ENCODE data around the gene PLCH1.

Gene PLCH1

DNA sequence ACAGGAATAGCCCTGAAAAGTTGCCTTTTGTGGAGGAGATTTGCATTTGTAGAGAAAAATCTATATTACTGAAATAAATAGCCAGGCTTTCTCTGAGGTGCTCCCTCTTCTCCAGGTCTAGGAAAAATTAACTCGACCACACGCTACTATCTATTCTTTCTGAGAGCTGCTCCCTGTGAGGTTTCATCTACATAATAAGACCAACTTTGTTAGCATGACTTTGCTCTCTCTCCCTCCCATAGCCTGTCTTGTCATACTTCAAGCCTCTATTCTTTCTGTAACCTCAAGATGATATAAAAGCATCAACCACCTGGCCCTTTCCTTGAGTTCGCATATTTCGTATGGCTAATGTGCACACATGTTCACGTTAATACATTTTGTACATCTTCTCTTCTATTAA is 375.6 kb downstream of the PLCH1 start:
- no peak for DNase-seq

DNA sequence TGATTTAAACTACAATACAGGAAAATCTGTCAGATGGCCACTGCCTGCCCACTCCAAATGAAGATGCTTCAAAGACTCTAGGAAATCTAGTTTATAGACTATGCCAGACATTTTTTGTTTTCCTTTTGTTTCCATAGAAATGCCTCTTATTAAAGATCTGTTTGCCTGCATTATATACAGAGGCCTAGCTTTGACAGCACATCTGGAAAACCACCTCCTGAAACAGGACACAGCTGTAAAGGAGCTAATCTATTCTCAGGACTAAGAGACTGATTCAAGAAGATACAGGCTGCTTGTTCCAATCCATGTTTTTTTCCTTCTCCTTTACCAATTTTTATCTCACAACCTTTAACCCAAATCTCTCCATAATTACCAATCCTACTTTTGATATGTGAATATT is 376.1 kb downstream of the PLCH1 start:
- no peak for DNase-seq

DNA sequence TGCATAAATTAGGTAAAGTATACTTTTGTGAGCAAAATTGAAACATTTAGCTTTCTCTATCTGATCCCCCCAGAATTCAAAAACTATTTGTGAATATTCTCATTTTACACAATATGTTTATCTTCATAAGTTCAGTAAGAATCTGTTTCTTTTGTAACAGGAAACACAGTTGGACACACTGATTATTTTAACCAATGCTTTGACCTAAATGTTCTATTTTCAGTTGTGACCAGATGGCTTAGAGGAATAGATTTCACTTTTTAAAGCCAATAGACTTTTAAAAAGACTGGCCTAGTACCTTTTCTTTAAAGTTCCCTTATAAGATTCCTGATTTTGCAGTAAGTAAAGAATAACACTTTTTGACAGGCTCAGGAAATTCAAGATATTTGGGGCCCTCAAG is 377.4 kb downstream of the PLCH1 start:
- no peak for DNase-seq

DNA sequence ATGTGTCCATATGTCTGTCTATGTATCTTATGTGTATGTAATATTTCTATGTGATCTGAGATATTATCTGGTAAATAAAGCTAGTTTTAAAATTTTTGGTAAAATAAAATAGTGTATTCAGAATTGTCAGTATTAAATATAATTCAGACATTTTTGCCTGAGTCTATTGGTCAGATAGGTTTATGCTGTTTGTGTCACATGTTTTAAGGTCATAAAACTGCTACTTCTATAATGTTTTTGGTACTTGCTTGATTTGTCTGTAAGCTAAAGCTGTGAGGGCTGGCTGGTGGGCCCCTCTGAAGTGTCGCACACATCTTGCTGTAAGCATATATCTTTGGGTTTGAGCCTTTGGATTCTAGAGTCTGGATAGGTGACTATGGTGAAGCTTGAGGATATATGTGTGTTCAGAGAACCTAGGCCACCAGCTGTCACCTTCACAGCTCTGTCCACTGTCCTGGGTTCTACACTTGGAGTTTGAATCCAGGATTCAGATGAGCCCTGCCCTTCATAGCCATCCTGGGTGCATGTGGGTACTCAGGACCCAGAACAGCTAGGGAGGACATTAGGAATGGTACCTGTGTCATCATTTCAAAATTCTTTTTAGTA is 379.6 kb downstream of the PLCH1 start:
- no peak for DNase-seq

DNA sequence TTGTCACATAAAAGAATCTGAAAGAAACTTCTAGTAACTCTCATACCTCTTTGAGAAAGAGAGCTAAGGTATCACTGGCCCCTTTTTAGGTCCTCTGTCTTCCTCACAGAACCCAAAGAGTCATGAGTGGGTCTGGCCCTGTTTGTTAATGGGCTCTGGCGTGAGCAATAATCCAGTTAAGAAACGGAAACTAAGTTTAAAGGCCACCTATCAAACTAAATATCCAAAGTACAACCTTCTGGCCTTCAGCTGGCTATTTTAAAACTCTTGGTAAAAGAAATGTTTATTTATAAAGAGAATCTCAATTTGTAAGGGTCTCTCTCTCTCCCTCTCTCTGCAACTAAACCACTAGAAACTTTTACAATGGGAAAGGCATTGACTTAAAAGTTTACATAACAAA is 380.4 kb downstream of the PLCH1 start:
- no peak for DNase-seq

DNA sequence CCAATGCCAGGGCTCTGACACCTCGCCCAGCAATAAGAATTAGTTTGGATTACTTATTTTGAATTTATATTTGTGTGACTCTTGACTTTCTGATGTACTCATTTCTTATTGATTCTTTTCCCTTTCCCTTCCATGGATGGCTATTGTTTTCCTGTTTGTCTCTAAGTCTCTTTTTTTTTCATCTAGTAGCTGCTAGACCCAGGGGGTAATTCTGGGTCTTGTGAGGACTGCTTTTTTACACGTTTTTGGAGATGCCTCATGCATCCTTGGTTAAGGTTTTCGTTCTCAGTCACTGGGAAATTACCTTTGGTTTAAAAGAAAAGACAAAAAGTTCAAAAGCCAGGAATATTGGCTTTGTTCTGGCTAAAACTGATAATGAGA is 381.2 kb downstream of the PLCH1 start:
- no peak for DNase-seq

DNA sequence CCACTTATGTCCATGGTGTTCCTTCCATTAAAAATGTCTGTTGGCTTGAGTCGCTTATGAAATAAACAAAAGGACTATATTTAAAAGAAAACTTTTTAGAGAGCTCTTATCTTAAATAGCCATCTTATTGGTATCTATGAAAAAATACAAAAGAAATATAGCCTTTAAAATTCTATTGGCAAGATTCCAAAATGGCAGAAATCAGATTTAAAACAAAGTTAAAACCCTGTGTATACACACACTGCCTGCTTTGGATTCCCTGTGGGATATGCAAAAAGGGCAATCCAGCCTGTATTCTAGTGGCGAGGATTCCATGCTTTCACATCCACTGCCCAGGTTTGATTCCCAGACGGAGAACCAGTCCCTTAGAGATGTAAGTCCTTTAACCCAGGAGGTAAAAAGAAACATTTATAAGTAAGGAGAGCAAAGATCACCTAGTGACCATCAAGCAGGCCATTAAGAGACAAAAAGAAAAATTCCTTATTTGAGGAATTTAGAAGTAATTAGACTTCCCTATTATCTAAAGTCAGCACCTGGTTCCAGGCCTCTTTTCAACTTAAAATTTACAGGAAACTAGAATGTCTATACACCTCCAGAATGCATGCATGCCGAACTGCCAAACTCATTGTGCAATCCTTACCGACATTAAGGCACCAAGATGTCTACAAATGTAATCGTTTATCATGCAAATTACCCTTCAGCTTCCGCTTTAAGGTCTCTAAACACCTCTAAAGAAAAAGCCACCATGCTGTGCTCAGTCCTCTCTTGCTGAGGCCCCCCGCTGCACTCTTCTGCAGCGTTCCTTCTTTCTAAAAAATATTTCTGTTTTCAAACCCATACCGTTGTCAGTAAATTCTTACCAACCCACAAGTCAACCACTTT is 381.8 kb downstream of the PLCH1 start:
- no peak for DNase-seq

DNA sequence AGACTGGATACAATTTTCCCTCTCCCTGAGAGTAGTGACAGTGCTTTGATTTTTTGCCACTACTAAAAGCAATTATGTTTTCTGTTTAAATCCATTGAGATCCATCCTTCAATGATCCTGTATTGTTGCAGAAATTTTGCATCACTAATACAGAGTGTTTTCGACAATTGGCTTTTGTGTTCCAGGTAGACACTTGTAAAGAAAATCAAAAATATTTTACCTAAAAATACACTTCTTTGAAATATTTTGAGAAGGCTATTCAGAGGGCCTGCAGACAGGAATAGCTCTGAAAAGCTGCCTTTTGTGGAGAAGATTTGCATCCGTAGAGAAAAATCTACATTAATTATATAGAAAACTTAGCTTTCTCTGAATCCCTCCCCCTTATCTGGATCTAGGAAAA is 384.6 kb downstream of the PLCH1 start:
- no peak for DNase-seq

DNA sequence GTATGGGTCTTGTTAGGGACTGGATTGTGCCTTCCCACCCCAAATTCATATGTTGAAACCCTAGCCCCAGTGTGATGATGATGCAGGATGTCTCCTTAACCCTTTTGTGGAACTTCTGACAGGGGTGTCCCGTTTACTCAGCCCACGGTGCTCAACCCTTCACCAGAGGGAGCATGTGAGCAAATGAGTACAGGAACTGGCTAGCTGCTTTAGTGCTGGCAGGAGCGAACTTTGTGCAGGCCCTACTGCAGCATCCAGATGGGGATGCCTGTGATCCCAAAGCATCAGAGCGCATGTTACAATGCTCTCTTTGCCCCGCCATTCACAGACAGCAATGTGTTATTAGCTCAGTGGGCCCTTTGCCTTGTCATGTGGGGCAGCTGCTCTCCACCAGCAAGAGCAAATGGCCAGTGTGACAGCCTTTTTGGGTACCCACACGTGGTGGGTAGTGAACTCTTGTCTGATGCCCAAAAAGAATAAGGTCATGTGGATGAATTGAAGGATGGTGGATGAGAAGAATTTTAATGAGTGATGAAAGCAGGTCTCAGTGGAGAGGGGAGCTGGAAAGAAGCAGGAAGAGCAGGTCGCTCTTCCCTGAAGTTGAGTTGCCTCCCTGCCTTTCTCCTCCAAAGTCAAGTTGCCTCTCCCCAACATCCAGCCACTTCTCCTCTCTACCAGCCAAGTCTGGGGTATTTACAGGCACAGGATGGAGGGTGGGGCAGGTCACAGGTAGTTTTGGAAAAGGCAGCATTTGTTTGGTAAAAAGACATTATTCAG is 388.1 kb downstream of the PLCH1 start:
- DNase-seq: no peak

DNA sequence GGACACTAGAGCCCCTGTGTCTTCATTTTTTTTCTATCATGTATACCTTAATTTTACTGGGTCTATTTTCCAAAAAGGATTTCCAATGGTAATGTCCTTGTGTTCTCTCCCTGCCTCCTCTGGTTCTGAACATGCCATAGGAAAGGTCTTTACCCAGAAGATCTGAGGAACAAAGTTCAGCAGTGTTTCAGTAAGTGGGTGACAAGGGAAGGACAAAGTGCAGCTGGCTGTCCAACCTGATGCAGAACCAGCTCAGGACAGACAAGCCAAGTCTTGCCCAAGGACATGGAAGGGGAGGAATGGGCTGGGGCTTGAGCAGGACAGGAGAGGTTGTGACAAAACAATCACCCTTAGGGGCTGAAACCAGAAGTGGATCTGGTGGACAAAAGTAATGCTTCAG is 390.2 kb downstream of the PLCH1 start:
- DNase-seq: no peak

DNA sequence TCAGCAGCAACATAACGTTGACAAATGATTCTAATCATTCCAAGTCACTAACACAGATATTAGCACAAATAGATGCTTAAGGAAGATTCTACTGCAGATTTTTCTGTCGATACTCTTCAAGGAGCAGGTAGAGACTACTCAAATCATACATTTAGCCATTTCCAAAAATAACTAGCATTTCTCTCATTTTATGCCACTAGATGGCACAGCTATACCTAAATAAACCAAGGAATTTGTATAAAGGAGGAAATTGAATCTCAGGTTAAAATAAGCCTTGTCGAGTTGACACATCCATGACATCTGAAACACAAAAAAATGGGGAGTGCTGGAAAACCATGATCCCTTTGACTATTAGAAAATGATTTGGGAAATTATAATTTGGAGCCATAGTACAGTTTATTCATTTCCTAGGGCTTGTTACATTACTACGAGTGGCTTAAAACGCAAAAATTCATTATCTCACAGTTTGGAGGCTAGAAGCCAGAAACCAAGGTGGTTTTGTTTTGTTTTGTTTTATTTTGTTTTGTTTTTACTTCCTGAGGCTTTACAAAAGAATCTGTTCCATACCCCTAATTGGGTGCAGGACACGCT is 391.9 kb downstream of the PLCH1 start:
- DNase-seq: peak; percentile 16

DNA sequence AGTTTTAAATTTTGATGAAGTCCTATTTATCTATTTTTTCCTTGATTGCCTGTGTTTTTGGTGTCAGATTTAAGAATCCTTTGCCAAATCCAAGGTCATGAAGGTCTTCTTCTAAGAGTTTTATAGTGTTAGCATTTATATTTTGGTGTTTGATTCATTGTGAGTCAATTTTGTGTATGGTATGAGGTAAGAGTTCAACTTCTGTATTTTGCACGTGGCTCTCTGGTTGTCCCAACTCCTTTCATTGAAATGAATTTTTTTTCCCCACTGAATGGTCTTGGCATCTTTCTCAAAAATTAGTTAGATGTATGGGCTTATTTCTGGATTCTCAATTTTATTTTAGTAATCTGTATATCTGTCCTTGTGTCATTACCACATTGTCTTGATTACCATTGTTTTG is 394.3 kb downstream of the PLCH1 start:
- no peak for DNase-seq

DNA sequence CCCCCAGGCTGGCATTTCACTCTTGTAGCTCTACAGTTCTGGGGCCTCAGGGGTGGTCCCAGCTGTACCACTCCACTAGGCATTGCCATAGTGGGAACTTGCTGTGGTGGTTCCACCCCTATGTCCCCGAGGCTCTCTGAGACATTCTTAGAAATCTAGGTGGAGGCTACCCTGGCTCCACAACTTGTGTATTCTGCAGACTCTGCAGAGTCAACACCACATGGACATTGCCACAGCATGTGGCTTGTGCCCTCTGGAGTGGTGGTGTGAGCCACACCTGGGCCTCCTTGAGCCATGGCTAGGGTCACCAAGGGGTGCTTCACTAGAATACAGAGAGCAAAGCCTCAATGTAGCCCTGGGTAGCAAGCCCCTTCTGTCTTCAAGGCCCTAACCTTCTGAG is 397.0 kb downstream of the PLCH1 start:
- no peak for DNase-seq

DNA sequence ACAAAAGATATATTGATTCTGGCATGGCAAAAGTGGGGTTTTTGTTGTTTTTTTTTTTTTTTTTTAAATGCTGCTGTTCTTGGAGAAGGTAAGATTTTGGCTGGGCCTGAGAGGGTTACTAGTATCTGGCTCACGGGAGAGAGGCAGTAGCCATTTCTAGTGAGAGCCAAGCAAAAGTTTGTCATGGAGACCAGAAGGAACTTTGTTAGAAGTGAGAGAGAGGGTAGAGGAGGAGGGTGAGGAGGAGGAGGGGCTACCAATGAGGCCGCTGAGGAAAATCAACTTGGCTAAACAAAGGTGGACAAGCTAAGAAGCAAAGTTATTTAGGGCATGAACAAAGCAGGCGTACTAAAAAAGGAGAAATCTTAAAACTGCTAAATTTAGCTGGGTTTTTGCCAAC is 402.5 kb downstream of the PLCH1 start:
- DNase-seq: no peak

DNA sequence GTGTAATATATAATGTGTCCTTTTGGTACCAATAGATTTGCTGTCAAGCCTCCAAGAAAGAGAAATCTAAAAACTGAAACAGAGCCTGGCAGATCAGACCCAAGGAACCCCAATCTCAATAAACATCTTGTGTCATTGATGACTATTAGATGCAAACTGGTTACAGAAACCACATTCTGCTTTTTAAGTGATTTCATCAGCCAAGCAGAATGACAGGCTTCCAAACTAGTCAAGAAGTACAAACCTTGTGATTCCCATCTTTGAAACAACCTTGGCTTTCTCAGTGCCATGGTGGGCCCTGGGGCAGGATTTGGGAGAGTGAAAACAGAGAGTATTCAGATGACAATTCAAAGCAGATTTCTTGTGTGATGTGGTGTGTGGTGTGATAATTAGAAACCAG is 405.8 kb downstream of the PLCH1 start:
- no peak for DNase-seq

DNA sequence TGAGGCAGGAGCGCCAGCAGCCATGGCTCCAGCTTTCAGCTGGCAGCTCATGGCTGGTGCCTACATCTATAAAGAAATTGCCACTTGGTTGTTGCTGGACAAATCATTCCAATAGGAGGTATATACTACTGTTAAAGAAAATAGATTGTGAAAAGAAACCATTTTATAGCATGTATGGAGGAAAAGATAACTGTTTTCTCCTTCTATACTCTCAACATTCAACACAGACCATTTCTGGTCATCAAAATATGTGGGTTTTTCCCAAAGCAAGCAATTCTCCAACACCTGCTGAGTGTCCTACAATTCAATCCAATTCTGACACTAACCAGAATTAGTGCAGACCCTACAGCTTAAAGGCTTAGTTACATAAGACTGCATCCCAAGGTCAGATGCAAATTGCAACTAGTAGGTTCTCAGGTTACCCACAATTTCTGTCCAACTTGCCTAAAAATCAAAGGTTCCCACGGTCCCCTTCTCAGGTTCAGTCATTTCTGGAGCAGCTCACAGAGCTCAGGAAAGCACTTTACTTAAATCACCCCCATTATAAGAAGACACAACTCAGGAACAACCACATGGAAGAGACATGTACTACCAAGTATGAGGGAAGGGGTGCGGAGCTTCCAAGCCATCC is 409.0 kb downstream of the PLCH1 start:
- no peak for DNase-seq

DNA sequence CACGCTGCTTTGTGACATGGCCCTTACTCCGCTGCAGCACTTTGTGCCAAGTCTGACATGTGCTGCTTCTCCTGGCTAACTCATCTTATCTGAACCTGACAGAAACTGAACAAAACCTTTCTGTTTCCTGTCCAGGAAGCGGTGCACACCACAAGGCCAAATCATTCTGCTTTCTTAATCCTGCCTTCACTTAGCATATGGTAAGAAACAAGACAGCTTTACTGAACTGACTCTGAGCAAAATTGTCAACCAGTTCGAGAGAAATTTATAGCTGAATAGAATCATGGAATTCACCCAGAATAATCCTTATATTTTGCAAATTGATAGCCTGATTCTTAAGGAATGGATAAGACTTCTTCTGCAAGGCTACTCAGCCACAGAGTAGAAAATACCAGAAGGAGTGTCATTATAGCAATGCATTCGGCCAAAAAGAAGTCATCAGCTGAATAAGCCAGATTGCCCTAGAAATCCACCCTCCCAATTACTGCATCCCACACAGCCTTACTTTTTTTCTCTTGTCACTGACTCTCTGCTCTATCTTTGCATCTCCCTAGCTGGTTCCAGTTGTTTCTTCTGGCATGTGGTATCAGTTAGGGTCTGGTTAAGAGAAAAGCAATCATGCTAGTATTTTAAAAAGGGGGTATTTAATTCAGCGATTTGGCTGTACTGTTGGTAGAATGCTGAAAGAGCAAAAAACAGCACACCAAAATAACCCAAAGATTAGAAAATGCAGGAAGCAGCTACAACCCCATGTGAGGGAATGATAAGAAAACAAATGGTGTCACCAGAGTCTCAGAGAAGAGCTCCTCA is 409.8 kb downstream of the PLCH1 start:
- DNase-seq: peak; percentile 10

DNA sequence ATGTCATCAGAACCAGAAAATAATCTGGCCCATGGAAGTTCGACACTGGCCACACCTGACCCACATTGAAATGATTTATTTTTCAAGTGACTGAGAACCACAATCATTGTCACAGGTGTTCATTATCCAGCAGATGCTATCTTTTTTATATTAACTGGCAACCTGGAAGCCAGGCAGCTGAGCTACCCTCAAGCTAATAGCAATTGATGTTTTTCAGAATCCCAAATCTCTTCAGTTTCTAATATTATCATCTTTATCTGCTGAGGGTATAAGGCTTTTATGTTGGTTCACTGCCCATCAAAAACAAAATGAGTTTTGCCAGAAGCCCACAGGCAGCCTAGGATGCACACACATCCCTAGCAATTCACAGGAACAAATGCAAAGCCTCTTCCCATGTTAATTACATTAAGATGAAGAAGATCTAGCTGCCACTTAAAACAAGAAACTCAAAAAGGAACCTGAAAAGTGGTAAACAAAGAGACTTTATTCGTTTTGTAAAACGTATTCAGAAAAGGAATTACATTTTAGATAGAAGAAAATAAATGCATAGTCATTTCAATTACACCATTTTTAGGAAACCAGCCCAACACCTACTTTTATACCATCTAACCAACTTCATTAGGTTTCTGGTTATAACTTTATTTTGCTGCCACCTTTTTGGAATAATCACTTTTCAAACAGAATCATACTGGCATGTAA is 410.5 kb downstream of the PLCH1 start:
- no peak for DNase-seq

DNA sequence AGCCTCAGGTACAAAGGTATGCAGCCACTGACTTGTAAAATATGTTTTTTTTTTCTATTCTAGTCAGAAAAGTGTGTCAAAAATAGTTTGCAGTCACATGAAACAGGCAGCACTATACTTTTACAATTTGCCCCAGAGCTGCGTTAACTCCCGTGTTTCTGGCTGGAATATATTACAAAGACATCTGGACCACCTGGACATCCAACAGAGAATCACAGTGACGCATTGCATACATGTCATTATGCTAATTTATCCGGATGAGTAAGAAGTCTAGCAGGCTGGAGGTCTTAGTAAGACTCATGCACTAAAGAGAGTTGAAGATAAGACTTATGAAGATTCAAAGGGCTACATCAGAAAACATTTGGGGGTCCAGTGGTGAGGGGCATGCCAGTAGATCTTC is 412.2 kb downstream of the PLCH1 start:
- DNase-seq: no peak

DNA sequence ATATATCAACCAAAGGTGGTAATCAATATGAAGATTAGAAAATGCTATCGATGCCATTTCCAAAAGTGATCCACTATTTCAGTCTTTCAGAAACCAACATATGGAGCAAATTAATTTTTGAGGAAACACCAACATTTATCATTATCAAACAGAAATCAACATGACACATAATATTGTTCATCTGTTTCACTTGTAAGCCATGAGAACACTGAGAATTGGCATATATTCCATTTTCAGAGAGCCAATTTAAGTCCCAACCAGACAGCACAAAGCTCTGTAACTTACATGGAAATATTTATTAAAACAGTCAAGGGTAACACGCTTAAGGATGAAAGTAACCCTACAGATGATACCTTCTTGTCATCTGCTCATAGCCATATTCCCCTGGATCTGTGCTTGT is 413.8 kb downstream of the PLCH1 start:
- no peak for DNase-seq

DNA sequence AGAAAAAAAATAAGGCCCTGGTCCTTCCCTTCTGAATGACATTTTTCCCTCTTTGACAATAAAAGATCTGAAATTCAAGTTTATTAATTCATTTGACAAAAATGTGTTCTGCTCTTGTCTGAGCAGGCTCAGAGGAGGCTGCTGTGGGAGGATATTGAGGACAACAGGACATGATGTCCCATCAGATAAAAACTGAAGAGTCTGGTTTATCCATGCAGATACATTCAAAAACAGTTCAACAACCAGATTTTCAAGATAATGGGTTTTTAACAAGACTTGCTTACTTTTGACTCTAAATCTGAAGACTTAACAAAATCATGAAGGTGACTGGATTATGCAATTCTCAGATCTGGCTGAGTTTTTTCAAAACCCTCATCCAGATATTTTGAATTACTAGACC is 414.5 kb downstream of the PLCH1 start:
- DNase-seq: no peak
